Measurements from ENCODE around the gene SLC39A11.

DNA sequence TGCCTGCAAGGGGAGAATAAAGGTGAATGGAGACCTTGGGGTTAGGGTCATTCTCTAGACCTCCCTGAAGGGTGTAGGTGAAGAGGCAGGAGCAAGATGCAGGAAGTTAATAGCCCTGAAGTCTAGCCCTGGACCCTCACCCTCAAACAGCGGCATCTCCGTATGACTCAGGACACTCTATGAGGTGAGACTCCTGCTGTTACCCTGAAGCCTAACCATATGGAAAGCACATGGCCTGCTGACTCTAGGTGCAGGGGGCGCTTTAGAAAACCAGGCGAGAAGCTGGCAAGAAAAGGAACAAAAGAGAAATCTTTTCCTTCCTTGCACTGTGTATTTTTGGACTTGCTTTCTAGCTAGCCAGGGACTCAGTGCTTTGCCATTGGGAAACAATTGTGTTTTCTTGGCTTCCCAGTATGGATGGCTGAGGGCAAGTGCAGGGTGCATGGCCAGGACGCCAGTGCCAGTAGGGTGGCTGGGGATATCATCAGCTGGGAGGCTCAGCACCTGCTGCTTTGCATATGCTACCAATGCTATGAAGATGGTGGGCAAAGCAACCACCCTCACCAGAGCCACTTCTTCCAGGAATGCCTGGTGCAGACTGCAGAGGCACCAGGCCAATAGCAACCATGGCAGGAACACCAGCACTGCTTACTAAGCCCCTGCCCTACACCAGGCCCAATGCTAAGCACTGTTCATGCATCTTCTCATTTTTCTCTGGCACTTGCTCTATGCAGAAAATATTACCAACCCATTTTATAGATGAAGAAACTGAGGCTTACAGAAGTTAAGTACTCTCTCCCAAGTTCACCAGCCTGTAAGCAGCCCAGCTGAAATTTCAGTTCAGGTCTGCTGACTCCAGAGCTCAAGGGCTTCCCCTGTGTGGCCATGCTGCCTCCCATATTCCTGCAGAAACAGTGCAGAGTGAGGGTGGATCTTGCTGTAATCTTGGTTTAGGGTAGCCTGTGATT is 425.1 kb downstream of the SLC39A11 start:
- TF ChIP-seq, protein P1, sequence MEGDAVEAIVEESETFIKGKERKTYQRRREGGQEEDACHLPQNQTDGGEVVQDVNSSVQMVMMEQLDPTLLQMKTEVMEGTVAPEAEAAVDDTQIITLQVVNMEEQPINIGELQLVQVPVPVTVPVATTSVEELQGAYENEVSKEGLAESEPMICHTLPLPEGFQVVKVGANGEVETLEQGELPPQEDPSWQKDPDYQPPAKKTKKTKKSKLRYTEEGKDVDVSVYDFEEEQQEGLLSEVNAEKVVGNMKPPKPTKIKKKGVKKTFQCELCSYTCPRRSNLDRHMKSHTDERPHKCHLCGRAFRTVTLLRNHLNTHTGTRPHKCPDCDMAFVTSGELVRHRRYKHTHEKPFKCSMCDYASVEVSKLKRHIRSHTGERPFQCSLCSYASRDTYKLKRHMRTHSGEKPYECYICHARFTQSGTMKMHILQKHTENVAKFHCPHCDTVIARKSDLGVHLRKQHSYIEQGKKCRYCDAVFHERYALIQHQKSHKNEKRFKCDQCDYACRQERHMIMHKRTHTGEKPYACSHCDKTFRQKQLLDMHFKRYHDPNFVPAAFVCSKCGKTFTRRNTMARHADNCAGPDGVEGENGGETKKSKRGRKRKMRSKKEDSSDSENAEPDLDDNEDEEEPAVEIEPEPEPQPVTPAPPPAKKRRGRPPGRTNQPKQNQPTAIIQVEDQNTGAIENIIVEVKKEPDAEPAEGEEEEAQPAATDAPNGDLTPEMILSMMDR (IDR thresholded peaks at IDR 0.05) = no peak
- TF ChIP-seq POLR2A (IDR thresholded peaks at IDR 0.05) = no peak
